Subcutaneous preadipocyte (primary cell): Measurements from ENCODE around the gene OR5M8. TPM values are rescaled to one million over a fixed set of nuclear protein-coding genes. Genes with fewer than 3 reads are reported as not detected.

ENCODE experiments used
- total RNA-seq: library from RNA; depleted of rRNA; stranded (reverse); fragments of >200 nt; gene quantifications from 2 replicates; pipeline ENCODE4 v1.2.3, GENCODE V29; 2012

OR5M8 gene
- not detected in 2 replicates for total RNA-seq

DNA sequence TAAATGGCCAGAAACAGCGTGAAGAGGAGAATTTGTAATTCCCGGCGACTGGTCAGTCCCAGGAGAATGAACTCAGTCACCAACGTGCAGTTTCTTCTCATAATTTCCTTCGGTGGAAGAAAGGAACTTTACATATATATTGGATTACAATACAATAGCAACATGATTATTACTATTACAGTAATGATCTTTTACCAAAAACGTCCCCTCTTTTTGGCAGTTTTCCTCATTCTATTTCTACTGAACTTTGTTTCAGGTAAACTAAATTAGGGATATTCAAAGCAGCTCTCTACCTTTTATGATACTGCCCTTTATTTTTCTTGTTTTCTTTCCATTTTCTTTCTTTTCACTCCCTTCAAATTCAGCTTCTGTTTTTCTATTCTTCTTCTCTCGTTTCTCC lies at the start of gene OR5M8:
TSS of gene OR5M8 (minus strand) at position 101 of the 400 bp plus-strand sequence. CDS start at position 101, 0 bp downstream.

DNA sequence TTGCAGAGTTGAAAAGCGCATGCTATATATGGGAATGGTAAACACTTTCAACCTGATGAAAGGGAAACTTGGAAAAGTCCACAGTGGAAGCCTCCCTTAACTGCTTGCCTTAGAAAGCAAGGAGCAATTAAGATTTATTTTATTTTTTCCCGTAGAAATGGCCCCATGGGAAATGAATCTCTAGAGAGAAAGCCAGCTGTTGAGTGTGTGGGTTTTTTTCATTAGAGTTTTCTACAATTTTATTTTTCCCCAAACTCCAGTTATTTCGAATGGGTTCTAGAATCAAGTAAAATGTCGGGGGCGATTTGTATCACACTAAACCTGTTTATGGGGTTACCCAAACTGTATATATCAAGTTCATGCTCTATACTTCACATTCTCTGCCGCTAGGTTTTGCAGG lies 17.9 kb downstream of the OR5M8 start, which contains the start of gene OR5M3:
TSS of gene OR5M3 (minus strand) at position 101 of the 400 bp plus-strand sequence. CDS start 2,855 bp downstream, outside the sequence.

Other genes starting within 250 kb of the OR5M8 start
- not detected in 2 replicates for gene OR5T3, start 239.1 kb downstream of the OR5M8 start, total RNA-seq
- gene OR5T1, start 217.2 kb downstream of the OR5M8 start, total RNA-seq: not detected in 2 replicates
- not detected in 2 replicates for gene OR8H1, start 199.1 kb downstream of the OR5M8 start, total RNA-seq
- gene OR8K3, start 176.2 kb downstream of the OR5M8 start, total RNA-seq: not detected in 2 replicates
- gene OR8K1, start 145.3 kb downstream of the OR5M8 start, total RNA-seq: not detected in 2 replicates
- gene OR8J1, start 137.1 kb downstream of the OR5M8 start, total RNA-seq: not detected in 2 replicates
- gene OR8U1, start 115.7 kb downstream of the OR5M8 start, total RNA-seq: not detected in 2 replicates
- gene OR5AL1, start 78.7 kb downstream of the OR5M8 start, total RNA-seq: not detected in 2 replicates
- not detected in 2 replicates for gene OR5M3, start 18.0 kb downstream of the OR5M8 start, total RNA-seq
- not detected in 2 replicates for gene OR5M11, start 51.9 kb upstream of the OR5M8 start, total RNA-seq
- gene OR5M10, start 86.4 kb upstream of the OR5M8 start, total RNA-seq: not detected in 2 replicates
- not detected in 2 replicates for gene OR5M1, start 123.5 kb upstream of the OR5M8 start, total RNA-seq
- not detected in 2 replicates for gene OR5AP2, start 151.1 kb upstream of the OR5M8 start, total RNA-seq
- gene OR5AR1, start 172.3 kb upstream of the OR5M8 start, total RNA-seq: not detected in 2 replicates
- not detected in 2 replicates for gene OR9G1, start 207.7 kb upstream of the OR5M8 start, total RNA-seq